Subcutaneous abdominal adipose tissue (tissue), 5 donors: ENCODE results near the gene AOC3.
A peak's percentile ranks its signal among the peaks of the same experiment; 100 is the strongest.

ENCODE experiments used
- H3K27ac ChIP-seq: one replicate; pipeline ENCODE4 v1.7.0; 2013; ENCODE audit warnings: low read depth, mild to moderate bottlenecking, inconsistent platforms, low read length, moderate library complexity
- H3K27me3 ChIP-seq, 5 donors: one replicate each; pipeline ENCODE4 v1.7.0; 2013; ENCODE audit warnings: low read length in 5 of 5, inconsistent platforms in 1 of 5; ENCODE audit not compliant: control insufficient read depth in 5 of 5, insufficient read depth in 4 of 5
- H3K36me3 ChIP-seq, 5 donors: one replicate each; pipeline ENCODE4 v1.7.0; 2013; ENCODE audit warnings: low read length in 5 of 5; ENCODE audit not compliant: control insufficient read depth in 5 of 5, insufficient read depth in 5 of 5
- H3K4me1 ChIP-seq, 5 donors: one replicate each; pipeline ENCODE4 v1.7.0; 2013; ENCODE audit warnings: low read length in 5 of 5, mild to moderate bottlenecking in 3 of 5, moderate library complexity in 1 of 5; ENCODE audit not compliant: control insufficient read depth in 5 of 5, insufficient read depth in 5 of 5
- H3K4me3 ChIP-seq, 5 donors: one replicate each; pipeline ENCODE4 v1.7.0; 2013; ENCODE audit warnings: low read length in 5 of 5, low read depth in 1 of 5
- H3K9ac ChIP-seq, 5 donors: one replicate each; pipeline ENCODE4 v1.7.0; 2013; ENCODE audit warnings: low read length in 5 of 5, mild to moderate bottlenecking in 4 of 5, moderate library complexity in 3 of 5
- H3K9me3 ChIP-seq, 5 donors: one replicate each; pipeline ENCODE4 v1.7.0; 2013; ENCODE audit warnings: low read length in 5 of 5; ENCODE audit not compliant: control insufficient read depth in 5 of 5
- donor health status: healthy.
- donor health status: healthy.
- donor health status: healthy.
- donor health status: healthy.
- donor health status: healthy.

AOC3 gene

DNA sequence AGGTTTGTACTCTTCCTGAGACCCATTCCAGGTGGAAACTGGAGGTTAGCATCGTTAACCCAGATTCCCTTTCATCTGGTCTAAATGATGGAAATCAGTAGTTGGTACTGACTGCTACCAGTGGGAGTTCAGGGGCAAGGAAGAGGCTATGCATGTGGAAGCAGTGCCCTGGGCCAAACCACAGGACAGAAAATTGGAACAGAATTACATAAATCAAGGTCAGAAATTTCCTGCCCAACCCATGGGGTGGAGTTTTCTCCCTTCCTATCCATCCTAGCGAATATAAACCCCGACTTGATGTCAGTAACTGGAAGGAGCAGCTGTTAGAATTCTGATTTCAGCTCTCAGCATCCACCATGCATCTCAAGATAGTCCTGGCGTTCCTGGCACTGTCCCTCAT, 6.7 kb upstream of the AOC3 start, which contains the start of gene AOC2:
AOC2 (plus strand) TSS at position 310 of the 400 bp plus-strand sequence; CDS start at position 357, 47 bp downstream.
- peaks cover 13 to 59% (median 49%) of the 10 kb centered on the region in 5 donors for H3K4me1 ChIP-seq
- H3K4me3 ChIP-seq: no peak within 1 kb of the TSS
- no peaks in the 10 kb centered on the region for H3K27me3 ChIP-seq
- H3K9me3 ChIP-seq: no peaks in the 10 kb centered on the region
- H3K9ac ChIP-seq: peak within 1 kb of the TSS in 4 of 5 donors; percentile 54 to 77 (median 58)
- H3K27ac ChIP-seq: peak within 1 kb of the TSS; percentile 90
- peaks cover 11 to 65% (median 47%) of the 10 kb centered on the region in 5 donors for H3K36me3 ChIP-seq

DNA sequence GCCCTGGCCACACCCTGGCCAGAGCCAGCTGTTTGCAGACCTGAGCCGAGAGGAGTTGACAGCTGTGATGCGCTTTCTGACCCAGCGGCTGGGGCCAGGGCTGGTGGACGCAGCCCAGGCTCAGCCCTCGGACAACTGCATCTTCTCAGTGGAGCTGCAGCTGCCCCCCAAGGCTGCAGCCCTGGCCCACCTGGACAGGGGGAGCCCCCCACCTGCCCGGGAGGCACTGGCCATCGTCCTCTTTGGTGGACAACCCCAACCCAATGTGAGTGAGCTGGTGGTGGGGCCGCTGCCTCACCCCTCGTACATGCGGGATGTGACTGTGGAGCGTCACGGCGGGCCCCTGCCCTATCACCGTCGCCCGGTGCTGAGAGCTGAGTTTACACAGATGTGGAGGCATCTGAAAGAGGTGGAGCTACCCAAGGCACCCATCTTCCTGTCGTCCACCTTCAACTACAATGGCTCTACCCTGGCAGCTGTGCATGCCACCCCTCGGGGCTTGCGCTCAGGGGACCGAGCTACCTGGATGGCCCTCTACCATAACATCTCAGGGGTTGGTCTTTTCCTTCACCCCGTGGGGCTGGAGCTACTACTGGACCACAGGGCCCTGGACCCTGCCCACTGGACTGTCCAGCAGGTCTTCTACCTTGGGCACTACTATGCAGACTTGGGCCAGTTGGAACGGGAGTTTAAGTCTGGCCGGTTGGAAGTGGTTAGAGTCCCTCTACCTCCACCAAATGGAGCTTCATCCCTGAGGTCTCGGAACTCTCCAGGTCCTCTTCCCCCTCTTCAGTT, 6.0 kb upstream of the AOC3 start:
- H3K27me3 ChIP-seq: no peaks in the 10 kb centered on the region
- H3K27ac ChIP-seq: peak overlapping the region; percentile 90
- H3K4me3 ChIP-seq: no peak overlapping the region
- peak overlapping the region in 4 of 5 donors; percentile 54 to 77 (median 58) for H3K9ac ChIP-seq
- peaks cover 10 to 58% (median 44%) of the 10 kb centered on the region in 5 donors for H3K36me3 ChIP-seq
- peaks cover 19 to 66% (median 56%) of the 10 kb centered on the region in 5 donors for H3K4me1 ChIP-seq
- no peaks in the 10 kb centered on the region for H3K9me3 ChIP-seq

GRCh38 chr17:42845556-42845917, 5.5 kb upstream of the AOC3 start:
- Histone ChIP-seq H3K27me3 (no peaks in the 10 kb centered on the region), H3K4me3 (peak overlapping the region in 1 of 5 donors; percentile 25), H3K9ac (peak overlapping the region in 4 of 5 donors; percentile 2 to 77 (median 59)), H3K9me3 (no peaks in the 10 kb centered on the region), H3K27ac (peak overlapping the region; percentile 90), H3K36me3 (peaks cover 10 to 52% (median 40%) of the 10 kb centered on the region in 5 donors), H3K4me1 (peaks cover 20 to 71% (median 61%) of the 10 kb centered on the region in 5 donors)

- Histone ChIP-seq H3K27me3 (no peaks in the 10 kb centered on the region), H3K9me3 (no peaks in the 10 kb centered on the region), H3K36me3 (peaks cover 10 to 49% (median 36%) of the 10 kb centered on the region in 5 donors), H3K27ac (peak overlapping the region; percentile 90), H3K4me1 (peaks cover 20 to 74% (median 65%) of the 10 kb centered on the region in 5 donors), H3K9ac (peak overlapping the region in 4 of 5 donors; percentile 2 to 77 (median 59)), H3K4me3 (peak overlapping the region in 1 of 5 donors; percentile 59)
Measured at GRCh38 chr17:42845918-42846593, 4.9 kb upstream of the AOC3 start.

DNA sequence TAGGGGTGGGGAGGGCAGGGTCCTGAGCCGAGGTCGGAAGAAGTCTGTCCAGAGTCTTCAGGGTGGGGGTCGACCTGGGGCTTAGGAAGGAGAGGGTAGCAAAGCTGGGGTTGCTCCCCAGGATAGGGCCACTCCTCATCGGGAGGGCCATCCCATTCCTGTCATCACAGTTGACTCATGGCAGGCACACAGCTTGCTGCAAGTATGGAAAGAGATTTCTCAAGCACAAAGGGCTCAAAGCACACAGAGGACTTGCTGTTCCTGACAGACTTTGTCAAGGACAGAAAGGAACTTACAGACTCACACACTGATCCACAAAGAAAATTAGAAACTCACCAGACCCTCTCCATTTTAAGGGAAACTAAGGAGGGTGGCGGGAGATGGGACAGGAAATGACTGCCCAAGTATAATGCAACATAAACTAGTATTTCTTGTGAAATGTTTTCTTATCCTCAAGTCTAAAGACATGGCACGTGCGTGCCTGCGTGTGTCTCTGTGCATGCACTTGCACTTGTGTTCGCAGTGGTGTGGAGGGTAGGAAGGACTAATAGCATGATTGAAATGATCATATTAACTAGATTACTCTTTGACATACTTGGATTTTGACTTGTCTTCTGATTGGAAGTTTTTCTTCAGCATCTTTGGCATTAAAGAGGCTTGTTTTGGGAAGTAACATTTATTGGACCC, 4.3 kb upstream of the AOC3 start:
- peak overlapping the region in 4 of 5 donors; percentile 6 to 77 (median 48) for H3K9ac ChIP-seq

GRCh38 chr17:42848093-42848492, 2.9 kb upstream of the AOC3 start:
- Histone ChIP-seq H3K27ac (peak overlapping the region; percentile 90), H3K9me3 (no peaks in the 10 kb centered on the region), H3K9ac (peak overlapping the region in 1 of 5 donors; percentile 77), H3K4me3 (no peak overlapping the region), H3K36me3 (peaks cover 0 to 28% (median 16%) of the 10 kb centered on the region in 5 donors), H3K27me3 (no peaks in the 10 kb centered on the region), H3K4me1 (peaks cover 20 to 83% (median 65%) of the 10 kb centered on the region in 5 donors)

More for the DNA sequence above, 4.3 kb upstream of the AOC3 start:
- peak overlapping the region in 3 of 5 donors; percentile 25 to 59 (median 26) for H3K4me3 ChIP-seq
- H3K27me3 ChIP-seq: no peaks in the 10 kb centered on the region
- peaks cover 20 to 74% (median 65%) of the 10 kb centered on the region in 5 donors for H3K4me1 ChIP-seq
- H3K9me3 ChIP-seq: no peaks in the 10 kb centered on the region
- H3K27ac ChIP-seq: peak overlapping the region; percentile 90
- H3K36me3 ChIP-seq: peaks cover 5 to 42% (median 29%) of the 10 kb centered on the region in 5 donors

GRCh38 chr17:42849031-42849430, 2.0 kb upstream of the AOC3 start:
- peaks cover 0 to 20% (median 19%) of the 10 kb centered on the region in 5 donors for H3K36me3 ChIP-seq
- H3K27me3 ChIP-seq: no peaks in the 10 kb centered on the region
- H3K27ac ChIP-seq: peak overlapping the region; percentile 94
- peaks cover 20 to 85% (median 66%) of the 10 kb centered on the region in 5 donors for H3K4me1 ChIP-seq
- H3K9ac ChIP-seq: peak overlapping the region in 4 of 5 donors; percentile 17 to 77 (median 50)
- H3K9me3 ChIP-seq: no peaks in the 10 kb centered on the region
- no peak overlapping the region for H3K4me3 ChIP-seq

DNA sequence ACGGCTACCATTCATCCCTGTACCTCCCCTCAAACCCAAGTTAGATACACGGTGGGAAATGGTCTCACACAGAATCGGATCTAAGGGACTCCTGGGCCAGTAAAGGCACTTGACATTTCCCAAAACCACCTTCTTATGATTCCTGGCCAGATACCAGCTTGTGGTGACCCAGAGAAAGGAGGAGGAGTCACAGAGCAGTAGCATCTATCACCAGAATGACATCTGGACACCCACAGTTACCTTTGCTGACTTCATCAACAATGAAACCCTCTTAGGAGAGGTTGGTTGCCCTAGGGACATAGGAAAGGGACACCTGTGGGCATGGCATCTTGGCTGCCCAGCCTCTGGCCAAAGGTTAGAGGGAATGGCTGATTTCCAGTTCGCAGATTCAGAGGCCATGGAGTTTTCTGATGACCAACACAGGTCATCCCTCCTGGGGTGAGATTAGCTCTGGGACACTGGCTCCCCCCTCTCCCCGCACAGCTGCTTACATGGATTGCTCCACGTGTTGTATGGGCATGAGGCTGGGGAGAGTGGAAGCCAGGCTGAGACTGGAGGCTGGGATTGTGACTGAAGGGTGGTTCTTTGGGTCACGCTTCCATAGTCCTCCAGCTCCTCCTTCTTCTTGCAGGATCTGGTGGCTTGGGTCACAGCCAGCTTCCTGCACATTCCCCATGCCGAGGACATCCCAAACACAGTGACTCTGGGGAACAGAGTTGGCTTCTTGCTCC, 1.4 kb upstream of the AOC3 start:
- H3K36me3 ChIP-seq: peaks cover 0 to 16% (median 13%) of the 10 kb centered on the region in 5 donors
- H3K9me3 ChIP-seq: no peaks in the 10 kb centered on the region
- H3K27me3 ChIP-seq: no peaks in the 10 kb centered on the region
- peak overlapping the region; percentile 34 to 48 (median 41) for H3K4me3 ChIP-seq
- peaks cover 17 to 85% (median 66%) of the 10 kb centered on the region in 5 donors for H3K4me1 ChIP-seq
- peak overlapping the region; percentile 94 for H3K27ac ChIP-seq
- peak overlapping the region; percentile 17 to 77 (median 55) for H3K9ac ChIP-seq
